Kidney (tissue), 14 donors: ENCODE data around the gene PIM1. TPM values are rescaled to one million over a fixed set of nuclear protein-coding genes. Genes with fewer than 3 reads are reported as not detected.
"Not testable (repeated sequence)": the region's sequence is repeated elsewhere in the genome, so short reads cannot be mapped to it uniquely, and the experiment has no call there.

Experiments used
- DNase-seq, 5 donors: peaks; one replicate each; pipeline ENCODE4 v3.0.0-alpha.2; 2013 to 2020
- FAIRE-seq: peaks from 2 replicates; lab custom pipeline; 2012; peaks lifted over from hg19 to GRCh38; lab: Jason Lieb, UNC
- H3K27ac ChIP-seq, 2 donors: one replicate each; pipeline ENCODE4 v1.7.0; 2013; ENCODE audit warnings: low read depth in 2 of 2, low read length in 2 of 2, inconsistent platforms in 1 of 2
- H3K27me3 ChIP-seq: one replicate; pipeline ENCODE4 v1.7.1; 2013; ENCODE audit warnings: low read length, inconsistent platforms; ENCODE audit not compliant: control insufficient read depth, insufficient read depth
- H3K36me3 ChIP-seq, 3 donors: one replicate each; pipeline versions ENCODE4 v1.7.0 to v1.7.1; 2013; ENCODE audit warnings: low read length in 3 of 3, control low read depth in 1 of 3, inconsistent platforms in 1 of 3; ENCODE audit not compliant: insufficient read depth in 3 of 3, control insufficient read depth in 2 of 3
- H3K4me1 ChIP-seq, 3 donors: one replicate each; pipeline versions ENCODE4 v1.7.0 to v1.7.1; 2013; ENCODE audit warnings: low read length in 3 of 3, inconsistent platforms in 1 of 3, low read depth in 1 of 3; ENCODE audit not compliant: control insufficient read depth in 2 of 3, insufficient read depth in 2 of 3
- H3K4me3 ChIP-seq, 3 donors: one replicate each; pipeline versions ENCODE4 v1.7.0 to v1.8.1; 2013; ENCODE audit warnings: low read length in 3 of 3, control low read depth in 1 of 3, inconsistent platforms in 1 of 3
- H3K9ac ChIP-seq, 3 donors: one replicate each; pipeline versions ENCODE4 v1.7.0 to v1.7.1; 2013; ENCODE audit warnings: low read length in 3 of 3, control low read depth in 1 of 3, inconsistent platforms in 1 of 3
- H3K9me3 ChIP-seq, 3 donors: one replicate each; pipeline versions ENCODE4 v1.7.0 to v1.7.1; 2013; ENCODE audit warnings: low read length in 3 of 3, control low read depth in 1 of 3, inconsistent platforms in 1 of 3; ENCODE audit not compliant: control insufficient read depth in 2 of 3, insufficient read depth in 1 of 3
- CTCF ChIP-seq: IDR thresholded peaks from 3 replicates; pipeline ENCODE4 v1.5.1; 2012; ENCODE audit warnings: mild to moderate bottlenecking, moderate library complexity, borderline replicate concordance; ENCODE audit not compliant: insufficient read depth; ENCODE audit errors: extremely low read depth
- intact Hi-C: fragments of 100-400 bp; cut with DNase I; formaldehyde crosslinking; loops from one replicate; pipeline ENCODE4 v1.11.1; 2022
- polyA plus RNA-seq: library from polyadenylated mRNA; stranded (reverse); fragments of 350-450 nt; fragmentation: Illumina TruSeq; extraction: RNeasy Lipid Tissue Mini Kit (QIAGEN cat#74804); gene quantifications from one replicate; pipeline ENCODE4 v1.2.3, GENCODE V29; 2014; ENCODE audit warnings: low read depth, low replicate concordance; ENCODE audit not compliant: insufficient read depth
- total RNA-seq: library from RNA; stranded (reverse); fragmentation: NEBNext Ultra II Directional; extraction: Animal tissue kit (Norgen Biotek cat#: 25700); gene quantifications from one replicate; pipeline ENCODE4 v1.2.1, GENCODE V29; 2021
- donor health status: control.
- donor health status: control.
- donor health status: control.
- donor health status: control.
- donor health status: control.
- donor health status: DM: yes; HTN: yes; CAD: no.
- donor health status: Normal renal cell carcinoma (clear cell type).

The PIM1 gene
- total and polyA plus RNA-seq, 2 donors from 2014 or later = 19.1 to 30.4 TPM

GRCh38 chr6:37177077-37177934, 7.4 kb downstream of the PIM1 start:
- Histone ChIP-seq H3K27me3 (no peaks in the 10 kb centered on the region), H3K4me3 (no peak overlapping the region), H3K4me1 (peaks cover 0 to 7% (median 0%) of the 10 kb centered on the region in 3 donors), H3K36me3 (peaks cover 10 to 22% (median 14%) of the 10 kb centered on the region in 3 donors), H3K9ac (no peak overlapping the region), H3K9me3 (no peaks in the 10 kb centered on the region), H3K27ac (no peak overlapping the region)
- intact Hi-C loops = loop anchor here (10.0 kb wide), 1 partner anchor 123 kb away; no protein-coding TSS in a partner anchor
- no peak for TF ChIP-seq CTCF
- FAIRE-seq (no peak), DNase-seq (no peak)

GRCh38 chr6:37177935-37178517, 8.1 kb downstream of the PIM1 start:
- Histone ChIP-seq H3K27me3 (no peaks in the 10 kb centered on the region), H3K9ac (no peak overlapping the region), H3K36me3 (peaks cover 7 to 15% (median 12%) of the 10 kb centered on the region in 3 donors), H3K4me1 (peaks cover 0 to 3% (median 0%) of the 10 kb centered on the region in 3 donors), H3K27ac (no peak overlapping the region), H3K9me3 (no peaks in the 10 kb centered on the region), H3K4me3 (no peak overlapping the region)
- DNase-seq (no peak), FAIRE-seq (no peak)
- intact Hi-C loops = loop anchor here (10.0 kb wide), 1 partner anchor 123 kb away; no protein-coding TSS in a partner anchor
- no peak for TF ChIP-seq CTCF

- Histone ChIP-seq H3K27ac (no peak overlapping the region), H3K4me1 (no peaks in the 10 kb centered on the region), H3K27me3 (no peaks in the 10 kb centered on the region), H3K4me3 (no peak overlapping the region), H3K9me3 (no peaks in the 10 kb centered on the region), H3K36me3 (peaks cover 0 to 4% (median 0%) of the 10 kb centered on the region in 3 donors), H3K9ac (no peak overlapping the region)
- no peak for TF ChIP-seq CTCF
- no peak for DNase-seq
- intact Hi-C loops = no loop called here
- no peak for FAIRE-seq
Measured at GRCh38 chr6:37180075-37180474, 10.1 kb downstream of the PIM1 start.

GRCh38 chr6:37180610-37181009, 10.7 kb downstream of the PIM1 start:
- H3K27me3 ChIP-seq, H3K9ac ChIP-seq, FAIRE-seq, H3K27ac ChIP-seq, intact Hi-C loops, H3K36me3 ChIP-seq, H3K4me1 ChIP-seq, H3K4me3 ChIP-seq, H3K9me3 ChIP-seq, DNase-seq: not testable (repeated sequence)
